Chondrocyte (in vitro differentiated cells): ENCODE results near the gene SGMS1. TPM values are rescaled to one million over a fixed set of nuclear protein-coding genes. Genes with fewer than 3 reads are reported as not detected.

Experiments used
- DNase-seq: peaks from one replicate; pipeline ENCODE4 v3.0.0; 2021; ENCODE audit warnings: mixed read lengths, low spot score
- H3K27ac Mint-ChIP-seq: one replicate; pipeline ENCODE4 v1.8.0; 2021; ENCODE audit warnings: mild to moderate bottlenecking, moderate library complexity, mixed read lengths; ENCODE audit not compliant: unreplicated experiment
- H3K27me3 Mint-ChIP-seq: 2 replicates; pipeline ENCODE4 v1.8.0; 2021; ENCODE audit warnings: low read depth, mixed read lengths
- H3K36me3 Mint-ChIP-seq: 2 replicates; pipeline ENCODE4 v1.8.0; 2021; ENCODE audit warnings: low read depth, mixed read lengths
- H3K4me1 Mint-ChIP-seq: 2 replicates; pipeline ENCODE4 v1.8.0; 2021; ENCODE audit warnings: low read depth, mild to moderate bottlenecking, mixed read lengths
- H3K4me3 Mint-ChIP-seq: one replicate; pipeline ENCODE4 v1.8.0; 2021; ENCODE audit warnings: mild to moderate bottlenecking, moderate library complexity, mixed read lengths; ENCODE audit not compliant: unreplicated experiment
- H3K9me3 Mint-ChIP-seq: 2 replicates; pipeline ENCODE4 v1.8.0; 2021; ENCODE audit warnings: low read depth, mixed read lengths
- CTCF ChIP-seq: fragments of 200-600 bp; sonication (generic); IDR thresholded peaks from 2 replicates; pipeline ENCODE4 v1.5.0; 2021; ENCODE audit warnings: antibody characterized with exemption, mild to moderate bottlenecking, moderate library complexity
- total RNA-seq: library from RNA; stranded (reverse); gene quantifications from 3 replicates; pipeline ENCODE4 v1.2.1, GENCODE V29; 2021

SGMS1 gene
- total RNA-seq, 1 donor from 2014 or later = 27.1 TPM

GRCh38 chr10:50345545-50345944 lies 278.2 kb downstream of the SGMS1 start:
- no peak for DNase-seq
- Mint-ChIP-seq H3K9me3 (peaks cover 16% of the 10 kb centered on the region), H3K27me3 (no peaks in the 10 kb centered on the region), H3K4me1 (peaks cover 6% of the 10 kb centered on the region), H3K4me3 (no peak overlapping the region), H3K27ac (no peak overlapping the region), H3K36me3 (peaks cover 8% of the 10 kb centered on the region)
- no peak for TF ChIP-seq CTCF

GRCh38 chr10:50343702-50344331 lies 279.9 kb downstream of the SGMS1 start:
- peaks cover 6% of the 10 kb centered on the region for H3K36me3 Mint-ChIP-seq

GRCh38 chr10:50341987-50342386 lies 281.8 kb downstream of the SGMS1 start:
- Mint-ChIP-seq H3K9me3 (no peaks in the 10 kb centered on the region), H3K4me3 (no peak overlapping the region), H3K4me1 (peaks cover 1% of the 10 kb centered on the region), H3K27ac (no peak overlapping the region), H3K27me3 (no peaks in the 10 kb centered on the region), H3K36me3 (peaks cover 6% of the 10 kb centered on the region)
- no peak for DNase-seq
- no peak for TF ChIP-seq CTCF

More at GRCh38 chr10:50343702-50344331, 279.9 kb downstream of the SGMS1 start:
- Mint-ChIP-seq H3K27ac (no peak overlapping the region), H3K4me3 (no peak overlapping the region), H3K4me1 (peaks cover 6% of the 10 kb centered on the region), H3K27me3 (no peaks in the 10 kb centered on the region), H3K9me3 (peaks cover 5% of the 10 kb centered on the region)
- no peak for TF ChIP-seq CTCF
- DNase-seq = no peak

- peaks cover 9% of the 10 kb centered on the region for H3K36me3 Mint-ChIP-seq
- H3K4me3 Mint-ChIP-seq = no peak overlapping the region
- H3K9me3 Mint-ChIP-seq = no peaks in the 10 kb centered on the region
- H3K27me3 Mint-ChIP-seq = no peaks in the 10 kb centered on the region
- no peak overlapping the region for H3K27ac Mint-ChIP-seq
- no peak for TF ChIP-seq CTCF
- no peak for DNase-seq
- H3K4me1 Mint-ChIP-seq = no peaks in the 10 kb centered on the region
Measured at GRCh38 chr10:50336140-50336539, 287.6 kb downstream of the SGMS1 start.

GRCh38 chr10:50335397-50335796 lies 288.4 kb downstream of the SGMS1 start:
- no peaks in the 10 kb centered on the region for H3K9me3 Mint-ChIP-seq
- H3K27me3 Mint-ChIP-seq = no peaks in the 10 kb centered on the region
- no peak for TF ChIP-seq CTCF
- no peaks in the 10 kb centered on the region for H3K4me1 Mint-ChIP-seq
- H3K4me3 Mint-ChIP-seq = no peak overlapping the region
- peaks cover 9% of the 10 kb centered on the region for H3K36me3 Mint-ChIP-seq
- no peak for DNase-seq
- no peak overlapping the region for H3K27ac Mint-ChIP-seq
